SK-N-MC (cell line): Measurements from ENCODE around the gene PPP1R18.

Source experiments
- EZH2 ChIP-seq: fragments of 200-600 bp; sonication (generic); IDR thresholded peaks from one replicate; pipeline ENCODE4 v1.6.1; 2017; ENCODE audit warnings: antibody characterized with exemption
- FOXP2 ChIP-seq: optimal IDR thresholded peaks from 2 replicates; pipeline ENCODE3; 2011; ENCODE audit warnings: mild to moderate bottlenecking, moderate library complexity; ENCODE audit not compliant: insufficient read depth; ENCODE audit errors: extremely low read length, control extremely low read depth
- POLR2AphosphoS5 ChIP-seq: IDR thresholded peaks from 2 replicates; pipeline ENCODE4 v1.6.1; 2012; ENCODE audit warnings: mild to moderate bottlenecking, low read depth, low read length, borderline replicate concordance

GRCh38 chr6:30644769-30645168 lies 41.7 kb downstream of the PPP1R18 start:
- no peak for TF ChIP-seq POLR2AphosphoS5
- no peak for TF ChIP-seq EZH2
- TF ChIP-seq FOXP2: no peak
